Chondrocyte (in vitro differentiated cells): ENCODE data around the gene MT1G. TPM values are rescaled to one million over a fixed set of nuclear protein-coding genes. Genes with fewer than 3 reads are reported as not detected.

ENCODE experiments used
- DNase-seq: peaks from one replicate; pipeline ENCODE4 v3.0.0; 2021; ENCODE audit warnings: mixed read lengths, low spot score
- H3K27ac Mint-ChIP-seq: one replicate; pipeline ENCODE4 v1.8.0; 2021; ENCODE audit warnings: mild to moderate bottlenecking, moderate library complexity, mixed read lengths; ENCODE audit not compliant: unreplicated experiment
- H3K27me3 Mint-ChIP-seq: 2 replicates; pipeline ENCODE4 v1.8.0; 2021; ENCODE audit warnings: low read depth, mixed read lengths
- H3K36me3 Mint-ChIP-seq: 2 replicates; pipeline ENCODE4 v1.8.0; 2021; ENCODE audit warnings: low read depth, mixed read lengths
- H3K4me1 Mint-ChIP-seq: 2 replicates; pipeline ENCODE4 v1.8.0; 2021; ENCODE audit warnings: low read depth, mild to moderate bottlenecking, mixed read lengths
- H3K4me3 Mint-ChIP-seq: one replicate; pipeline ENCODE4 v1.8.0; 2021; ENCODE audit warnings: mild to moderate bottlenecking, moderate library complexity, mixed read lengths; ENCODE audit not compliant: unreplicated experiment
- H3K9me3 Mint-ChIP-seq: 2 replicates; pipeline ENCODE4 v1.8.0; 2021; ENCODE audit warnings: low read depth, mixed read lengths
- total RNA-seq: library from RNA; stranded (reverse); gene quantifications from 3 replicates; pipeline ENCODE4 v1.2.1, GENCODE V29; 2021
- TF ChIP-seq, protein P1 (sequence below): fragments of 200-600 bp; sonication (generic); IDR thresholded peaks from 2 replicates; pipeline ENCODE4 v1.5.0; 2021; ENCODE audit warnings: antibody characterized with exemption, mild to moderate bottlenecking, moderate library complexity

MT1G gene
- total RNA-seq, 1 donor from 2014 or later = 1.1 TPM

GRCh38 chr16:56632156-56632847 lies 35.6 kb downstream of the MT1G start, which contains the start of gene MT1M:
TSS of gene MT1M (plus strand) at chr16:56632659. CDS start at chr16:56632732, 73 bp downstream.
- no peak for DNase-seq
- H3K27ac Mint-ChIP-seq = no peak within 1 kb of the TSS
- peaks cover 38% of the 10 kb centered on the region for H3K27me3 Mint-ChIP-seq
- no peaks in the 10 kb centered on the region for H3K9me3 Mint-ChIP-seq
- H3K4me3 Mint-ChIP-seq = peak within 1 kb of the TSS; percentile 71
- peaks cover 20% of the 10 kb centered on the region for H3K4me1 Mint-ChIP-seq
- TF ChIP-seq, protein P1, sequence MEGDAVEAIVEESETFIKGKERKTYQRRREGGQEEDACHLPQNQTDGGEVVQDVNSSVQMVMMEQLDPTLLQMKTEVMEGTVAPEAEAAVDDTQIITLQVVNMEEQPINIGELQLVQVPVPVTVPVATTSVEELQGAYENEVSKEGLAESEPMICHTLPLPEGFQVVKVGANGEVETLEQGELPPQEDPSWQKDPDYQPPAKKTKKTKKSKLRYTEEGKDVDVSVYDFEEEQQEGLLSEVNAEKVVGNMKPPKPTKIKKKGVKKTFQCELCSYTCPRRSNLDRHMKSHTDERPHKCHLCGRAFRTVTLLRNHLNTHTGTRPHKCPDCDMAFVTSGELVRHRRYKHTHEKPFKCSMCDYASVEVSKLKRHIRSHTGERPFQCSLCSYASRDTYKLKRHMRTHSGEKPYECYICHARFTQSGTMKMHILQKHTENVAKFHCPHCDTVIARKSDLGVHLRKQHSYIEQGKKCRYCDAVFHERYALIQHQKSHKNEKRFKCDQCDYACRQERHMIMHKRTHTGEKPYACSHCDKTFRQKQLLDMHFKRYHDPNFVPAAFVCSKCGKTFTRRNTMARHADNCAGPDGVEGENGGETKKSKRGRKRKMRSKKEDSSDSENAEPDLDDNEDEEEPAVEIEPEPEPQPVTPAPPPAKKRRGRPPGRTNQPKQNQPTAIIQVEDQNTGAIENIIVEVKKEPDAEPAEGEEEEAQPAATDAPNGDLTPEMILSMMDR = no peak
- no peaks in the 10 kb centered on the region for H3K36me3 Mint-ChIP-seq

GRCh38 chr16:56631832-56632155 lies 36.1 kb downstream of the MT1G start:
- TF ChIP-seq, protein P1 = no peak
- Mint-ChIP-seq H3K9me3 (no peaks in the 10 kb centered on the region), H3K27me3 (peaks cover 33% of the 10 kb centered on the region), H3K4me1 (peaks cover 25% of the 10 kb centered on the region), H3K4me3 (peak overlapping the region; percentile 71), H3K36me3 (no peaks in the 10 kb centered on the region), H3K27ac (no peak overlapping the region)
- DNase-seq = no peak

DNA sequence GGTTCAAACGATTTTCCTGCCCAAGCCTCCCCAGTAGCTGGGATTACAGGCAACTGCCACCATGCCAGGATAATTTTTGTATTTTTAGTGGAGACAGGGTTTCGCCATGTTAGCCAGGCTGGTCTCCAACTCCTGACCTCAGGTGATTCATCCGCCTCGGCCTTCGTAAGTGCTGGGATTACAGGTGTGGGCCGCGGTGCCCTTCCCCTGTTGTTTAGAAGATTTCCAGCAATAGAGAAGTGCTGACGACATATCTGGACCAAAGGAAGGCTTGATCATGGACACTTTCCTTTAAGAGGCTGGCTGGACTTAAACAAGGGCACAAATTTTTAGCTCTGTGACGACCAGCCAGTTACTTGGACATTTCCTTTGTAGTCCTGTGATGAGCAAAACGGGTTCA lies 36.7 kb downstream of the MT1G start:
- no peak for DNase-seq
- H3K4me3 Mint-ChIP-seq = no peak overlapping the region
- H3K36me3 Mint-ChIP-seq = no peaks in the 10 kb centered on the region
- peaks cover 31% of the 10 kb centered on the region for H3K4me1 Mint-ChIP-seq
- no peak overlapping the region for H3K27ac Mint-ChIP-seq
- H3K9me3 Mint-ChIP-seq = no peaks in the 10 kb centered on the region
- TF ChIP-seq, protein P1 = no peak
- H3K27me3 Mint-ChIP-seq = peaks cover 27% of the 10 kb centered on the region

DNA sequence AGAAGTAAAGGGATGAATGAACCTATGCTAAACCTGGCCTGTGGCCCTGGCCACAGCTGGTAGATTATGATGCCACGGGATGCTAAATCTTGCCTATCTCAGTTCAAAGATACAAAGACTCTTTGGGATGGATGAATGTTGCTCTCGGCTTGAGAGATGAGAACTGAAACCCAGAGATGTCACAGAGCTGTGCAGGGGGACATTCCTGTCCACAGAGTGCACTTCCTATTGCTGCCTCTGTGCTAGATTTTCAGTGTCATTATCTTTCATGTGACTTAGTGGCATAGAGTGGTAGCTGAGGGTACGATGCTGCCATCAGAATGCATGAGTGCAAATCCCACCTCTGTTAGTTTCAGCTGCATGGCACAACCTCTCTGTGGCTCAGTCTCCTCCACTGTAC lies 37.7 kb downstream of the MT1G start:
- TF ChIP-seq, protein P1 = no peak
- Mint-ChIP-seq H3K9me3 (no peaks in the 10 kb centered on the region), H3K27me3 (peaks cover 20% of the 10 kb centered on the region), H3K27ac (no peak overlapping the region), H3K36me3 (no peaks in the 10 kb centered on the region), H3K4me1 (peaks cover 38% of the 10 kb centered on the region), H3K4me3 (no peak overlapping the region)
- DNase-seq = no peak

DNA sequence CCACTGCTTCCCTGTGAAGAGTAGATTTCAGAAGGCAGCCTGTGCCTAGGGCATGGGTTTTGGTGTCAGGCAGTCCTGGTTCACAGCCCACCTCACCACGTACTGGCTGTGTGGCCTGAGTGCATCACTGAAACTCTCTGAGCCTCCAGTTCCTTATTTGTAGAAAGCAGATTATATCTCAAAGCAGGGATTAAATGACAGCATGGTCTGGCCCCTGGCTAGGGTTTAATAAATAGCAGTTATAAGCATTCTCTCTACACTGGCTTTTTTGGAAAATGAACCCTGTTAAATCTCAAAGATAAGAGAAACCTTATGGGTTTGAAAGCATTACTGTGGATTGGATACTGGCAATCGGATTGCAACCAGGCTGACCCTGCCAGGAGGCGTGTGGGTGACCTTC lies 38.3 kb downstream of the MT1G start:
- H3K36me3 Mint-ChIP-seq = no peaks in the 10 kb centered on the region

More for the DNA sequence above, 38.3 kb downstream of the MT1G start:
- no peak for DNase-seq
- H3K27me3 Mint-ChIP-seq = peaks cover 14% of the 10 kb centered on the region
- TF ChIP-seq, protein P1 = no peak
- H3K9me3 Mint-ChIP-seq = no peaks in the 10 kb centered on the region
- H3K4me1 Mint-ChIP-seq = peaks cover 38% of the 10 kb centered on the region
- no peak overlapping the region for H3K4me3 Mint-ChIP-seq
- no peak overlapping the region for H3K27ac Mint-ChIP-seq
